Ishikawa (cell line): Measurements from ENCODE around the gene ACADS.

Experiments
- CEBPB ChIP-seq: IDR thresholded peaks from 2 replicates; pipeline ENCODE4 v1.6.1; 2012
- EGR1 ChIP-seq: IDR thresholded peaks from 2 replicates; pipeline ENCODE4 v1.6.1; 2012
- MAX ChIP-seq: IDR thresholded peaks from 2 replicates; pipeline ENCODE4 v1.6.1; 2012
- TAF1 ChIP-seq: IDR thresholded peaks from 2 replicates; pipeline ENCODE4 v1.6.1; 2012; ENCODE audit warnings: low read depth, mild to moderate bottlenecking
- TEAD4 ChIP-seq: IDR thresholded peaks from 2 replicates; pipeline ENCODE4 v1.6.1; 2012
- YY1 ChIP-seq: IDR thresholded peaks from 2 replicates; pipeline ENCODE4 v1.6.1; 2012; ENCODE audit warnings: low read depth

- TF ChIP-seq CEBPB: no peak
- no peak for TF ChIP-seq MAX
- TF ChIP-seq TAF1: no peak
- no peak for TF ChIP-seq YY1
- TF ChIP-seq TEAD4: peak; percentile 50
- no peak for TF ChIP-seq EGR1
Measured at GRCh38 chr12:120710805-120711296, 14.8 kb upstream of the ACADS start.
